Ectodermal cell (in vitro differentiated cells): Measurements from ENCODE around the gene AMPD1.

Experiments
- H3K27ac ChIP-seq: 2 replicates; pipeline ENCODE4 v1.7.0; 2013; ENCODE audit warnings: mild to moderate bottlenecking, low read depth, low read length; ENCODE audit not compliant: insufficient read depth, poor library complexity, severe bottlenecking
- H3K27me3 ChIP-seq: 2 replicates; pipeline ENCODE4 v1.7.0; 2013; ENCODE audit warnings: mild to moderate bottlenecking, low read length; ENCODE audit not compliant: insufficient read depth, control insufficient read depth, poor library complexity, severe bottlenecking
- H3K36me3 ChIP-seq: one replicate; pipeline ENCODE4 v1.7.0; 2013; ENCODE audit warnings: low read length; ENCODE audit not compliant: control insufficient read depth, insufficient read depth
- H3K4me1 ChIP-seq: one replicate; pipeline ENCODE4 v1.7.0; 2013; ENCODE audit warnings: low read length; ENCODE audit not compliant: control insufficient read depth, insufficient read depth
- H3K4me3 ChIP-seq: 2 replicates; pipeline ENCODE4 v1.7.0; 2013; ENCODE audit warnings: low read depth, low read length, control low read depth; ENCODE audit not compliant: insufficient read depth
- H3K9me3 ChIP-seq: 2 replicates; pipeline ENCODE4 v1.7.0; 2013; ENCODE audit warnings: mild to moderate bottlenecking, low read length, moderate library complexity; ENCODE audit not compliant: control insufficient read depth
- WGBS, 2 experiments: methylation state at CpG; one replicate each; pipeline ENCODE4 v1.1.7; 2013; ENCODE audit warnings: missing lambda C conversion rate in 2 of 2; 5-methylcytosine and 5-hydroxymethylcytosine counted together

The AMPD1 gene

DNA sequence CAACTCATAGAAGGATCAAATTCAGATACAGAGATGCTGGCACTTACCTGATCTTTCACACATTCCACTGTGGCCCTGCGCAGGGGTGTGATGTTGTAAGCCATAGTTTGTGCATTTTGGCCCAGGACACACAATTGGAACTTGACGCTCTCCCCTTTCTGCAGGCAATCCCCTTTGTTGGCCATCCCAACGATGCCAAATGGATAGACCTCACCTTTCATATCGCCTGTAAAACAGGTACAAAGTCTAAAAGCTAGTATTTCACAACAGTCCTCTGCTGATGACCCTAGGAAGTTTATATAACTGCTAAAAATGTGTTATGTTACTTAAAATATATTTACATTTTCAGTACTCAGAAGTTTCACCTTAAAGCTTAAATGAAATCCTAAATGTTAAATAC is 25.1 kb upstream of the AMPD1 start:
- H3K36me3 ChIP-seq: peaks cover 55% of the 10 kb centered on the region
- no peak overlapping the region for H3K27ac ChIP-seq
- H3K4me3 ChIP-seq: no peak overlapping the region
- WGBS, 2 experiments: 97% methylated on average over 4 of the region's 4 CpGs
- H3K9me3 ChIP-seq: no peaks in the 10 kb centered on the region
- peaks cover 7% of the 10 kb centered on the region for H3K4me1 ChIP-seq
- H3K27me3 ChIP-seq: no peaks in the 10 kb centered on the region

DNA sequence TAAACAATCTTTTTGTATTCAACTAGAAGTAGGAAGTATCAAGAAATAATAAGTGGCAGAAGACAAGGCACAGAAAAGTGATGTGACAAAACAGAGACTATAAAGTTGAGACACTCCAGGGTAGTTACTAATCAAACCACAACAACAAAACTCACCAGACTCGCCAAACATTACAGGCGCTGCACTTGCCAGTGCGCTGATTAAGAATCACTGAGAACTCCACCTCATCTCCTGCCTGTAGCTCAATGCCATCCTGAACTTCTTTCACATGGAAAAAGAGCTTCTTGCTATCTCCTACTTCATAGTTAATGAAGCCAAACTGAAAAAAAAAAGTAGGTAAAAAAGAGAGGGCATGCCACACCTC is 24.1 kb upstream of the AMPD1 start:
- Histone ChIP-seq H3K36me3 (peaks cover 44% of the 10 kb centered on the region), H3K27me3 (no peaks in the 10 kb centered on the region), H3K27ac (no peak overlapping the region), H3K4me3 (no peak overlapping the region), H3K9me3 (no peaks in the 10 kb centered on the region), H3K4me1 (peaks cover 7% of the 10 kb centered on the region)
- WGBS, 2 experiments: 92 to 95% methylated on average over 3 of the region's 3 CpGs

DNA sequence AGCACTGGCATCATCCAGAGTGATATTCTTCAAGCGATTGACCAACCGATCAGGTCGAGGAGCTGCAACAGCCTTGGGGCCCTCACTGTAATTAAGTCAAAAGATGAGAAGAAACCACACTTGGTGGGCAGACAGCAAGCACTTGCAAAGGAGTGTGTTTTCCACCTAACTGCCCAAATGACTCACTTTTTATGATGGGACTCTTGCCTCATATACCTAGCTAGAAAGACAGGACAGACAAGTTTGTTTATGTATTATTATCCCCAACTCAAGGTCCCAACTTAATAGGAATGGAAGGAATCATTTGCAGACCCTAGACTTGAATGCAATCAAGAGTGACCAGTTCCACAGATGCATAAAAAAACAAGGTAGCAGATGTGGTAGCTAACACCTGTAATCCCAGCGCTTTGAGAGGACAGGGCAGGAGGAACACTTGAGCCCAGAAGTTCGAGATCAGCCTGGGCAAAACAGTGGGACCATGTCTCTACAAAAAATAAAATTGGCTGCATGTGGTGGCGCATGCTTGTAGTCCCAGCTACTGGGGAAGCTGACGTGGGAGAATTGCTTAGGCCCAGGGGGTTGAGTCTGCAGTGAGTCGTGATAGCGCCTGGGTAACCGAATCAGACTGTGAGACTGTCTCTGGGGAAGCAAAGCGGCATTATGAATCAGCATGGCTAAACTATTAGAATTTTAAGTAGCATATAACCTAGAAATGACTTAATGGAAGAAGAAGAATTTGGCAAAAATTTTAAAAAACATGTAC is 23.5 kb upstream of the AMPD1 start:
- H3K27me3 ChIP-seq: no peaks in the 10 kb centered on the region
- peaks cover 7% of the 10 kb centered on the region for H3K4me1 ChIP-seq
- no peaks in the 10 kb centered on the region for H3K9me3 ChIP-seq
- peaks cover 44% of the 10 kb centered on the region for H3K36me3 ChIP-seq
- H3K27ac ChIP-seq: no peak overlapping the region
- H3K4me3 ChIP-seq: no peak overlapping the region
- WGBS, 2 experiments: 94 to 95% methylated on average over 11 of the region's 11 CpGs

DNA sequence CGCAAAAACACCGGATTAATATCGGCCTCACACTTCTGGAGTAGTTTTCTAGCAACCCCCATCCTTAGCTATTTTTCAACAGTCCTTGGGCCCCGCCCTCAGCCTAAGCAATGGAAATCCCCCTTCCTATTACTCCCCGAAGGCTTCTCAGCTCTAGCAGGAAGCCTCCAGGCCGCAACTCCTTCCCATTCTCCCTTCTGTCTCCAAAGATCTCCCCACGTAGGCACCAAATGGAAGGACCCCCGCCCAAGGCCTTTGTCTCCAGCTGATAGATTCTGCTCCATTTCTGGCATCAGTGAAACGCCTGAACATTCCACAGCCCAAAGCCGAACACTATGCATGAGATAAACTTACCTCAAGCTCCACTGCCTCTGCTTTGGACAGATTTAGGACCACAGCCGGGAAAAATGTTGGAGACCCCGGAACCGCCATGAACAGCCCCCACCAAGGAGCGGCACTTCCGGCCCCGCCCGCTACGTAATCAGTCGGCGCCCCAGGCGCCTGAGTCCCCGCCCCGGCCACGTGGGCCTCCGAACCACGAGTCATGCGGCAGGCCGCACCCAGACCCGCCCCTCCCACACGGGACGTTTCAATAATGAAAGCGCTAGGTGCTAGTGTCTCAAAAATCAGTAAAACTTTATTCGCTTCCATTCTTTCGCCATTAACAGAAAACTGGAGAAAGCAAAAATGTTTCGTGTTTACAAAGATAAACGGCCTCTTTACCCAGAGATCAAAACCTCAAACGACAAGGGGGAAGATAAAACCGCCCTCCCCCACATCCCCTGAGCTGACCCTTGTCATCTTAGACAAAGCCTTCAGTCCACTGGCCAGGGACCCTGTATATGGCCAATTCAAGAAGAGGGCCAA is 21.2 kb upstream of the AMPD1 start, which contains the start of gene NRAS:
TSS of gene NRAS (minus strand) at position 468 of the 867 bp plus-strand sequence. CDS start 611 bp downstream, outside the sequence.
- Histone ChIP-seq H3K36me3 (peaks cover 37% of the 10 kb centered on the region), H3K27me3 (no peaks in the 10 kb centered on the region), H3K27ac (peak within 1 kb of the TSS; percentile 84), H3K4me3 (peak within 1 kb of the TSS; percentile 95), H3K4me1 (peaks cover 7% of the 10 kb centered on the region), H3K9me3 (no peaks in the 10 kb centered on the region)
- WGBS, 2 experiments: 1% methylated on average over 38 of the region's 38 CpGs

DNA sequence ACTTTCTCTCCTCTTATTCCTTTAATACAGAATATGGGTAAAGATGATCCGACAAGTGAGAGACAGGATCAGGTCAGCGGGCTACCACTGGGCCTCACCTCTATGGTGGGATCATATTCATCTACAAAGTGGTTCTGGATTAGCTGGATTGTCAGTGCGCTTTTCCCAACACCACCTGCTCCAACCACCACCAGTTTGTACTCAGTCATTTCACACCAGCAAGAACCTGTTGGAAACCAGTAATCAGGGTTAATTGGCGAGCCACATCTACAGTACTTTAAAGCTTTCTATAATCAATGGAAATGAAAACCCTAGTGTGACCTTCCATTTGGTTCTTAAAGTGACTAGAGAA is 20.6 kb upstream of the AMPD1 start:
- Histone ChIP-seq H3K36me3 (peaks cover 36% of the 10 kb centered on the region), H3K4me3 (peak overlapping the region; percentile 95), H3K27ac (peak overlapping the region; percentile 78), H3K9me3 (no peaks in the 10 kb centered on the region), H3K4me1 (peaks cover 7% of the 10 kb centered on the region), H3K27me3 (no peaks in the 10 kb centered on the region)
- WGBS, 2 experiments: 50 to 53% methylated on average over 4 of the region's 4 CpGs

DNA sequence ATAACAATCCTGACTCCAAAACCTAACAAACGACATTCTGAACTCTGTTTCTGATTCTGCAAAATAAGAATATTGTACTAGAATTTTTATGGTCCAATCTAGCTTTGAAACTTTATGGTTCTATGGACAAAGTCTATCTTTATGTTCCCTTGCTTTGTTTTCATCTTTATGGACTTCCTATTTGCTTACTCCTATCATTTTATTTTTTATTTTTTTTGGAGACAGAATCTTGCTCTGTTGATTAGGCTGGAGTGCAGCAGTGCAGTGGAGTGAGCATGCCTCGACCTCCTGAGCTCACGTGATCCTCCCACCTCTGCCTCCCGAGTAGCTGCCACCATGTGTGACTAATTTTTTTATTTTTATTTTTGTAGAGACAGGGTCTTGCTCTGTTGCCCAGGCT is 17.6 kb upstream of the AMPD1 start:
- no peaks in the 10 kb centered on the region for H3K27me3 ChIP-seq
- 90 to 92% methylated on average over 3 of the region's 4 CpGs for WGBS, 2 experiments
- H3K4me1 ChIP-seq: peaks cover 7% of the 10 kb centered on the region
- peaks cover 38% of the 10 kb centered on the region for H3K36me3 ChIP-seq
- no peak overlapping the region for H3K4me3 ChIP-seq
- H3K27ac ChIP-seq: no peak overlapping the region
- H3K9me3 ChIP-seq: no peaks in the 10 kb centered on the region

DNA sequence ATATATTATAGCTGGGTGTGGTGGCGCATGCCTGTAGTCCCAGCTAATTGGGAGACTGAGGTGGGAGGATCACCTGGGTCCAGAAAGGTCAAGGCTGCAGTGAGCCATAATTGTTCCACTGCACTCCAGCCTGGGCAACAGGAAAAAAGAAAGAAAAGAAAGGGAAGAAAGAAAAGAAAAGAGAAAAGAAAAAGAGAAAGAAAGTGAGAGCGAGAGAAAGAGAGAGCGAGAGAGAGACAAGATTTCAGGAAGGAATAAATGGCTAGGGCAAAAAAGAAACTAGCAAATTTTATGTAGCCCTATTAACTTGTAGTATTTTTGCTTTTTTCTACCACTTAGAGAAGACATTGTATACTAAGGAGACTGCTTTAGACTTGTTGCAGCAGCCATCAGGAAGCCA is 15.0 kb upstream of the AMPD1 start:
- WGBS, 2 experiments: 94 to 96% methylated on average over 3 of the region's 3 CpGs
- Histone ChIP-seq H3K4me1 (no peaks in the 10 kb centered on the region), H3K9me3 (no peaks in the 10 kb centered on the region), H3K27me3 (no peaks in the 10 kb centered on the region), H3K27ac (no peak overlapping the region), H3K4me3 (no peak overlapping the region), H3K36me3 (peaks cover 52% of the 10 kb centered on the region)

DNA sequence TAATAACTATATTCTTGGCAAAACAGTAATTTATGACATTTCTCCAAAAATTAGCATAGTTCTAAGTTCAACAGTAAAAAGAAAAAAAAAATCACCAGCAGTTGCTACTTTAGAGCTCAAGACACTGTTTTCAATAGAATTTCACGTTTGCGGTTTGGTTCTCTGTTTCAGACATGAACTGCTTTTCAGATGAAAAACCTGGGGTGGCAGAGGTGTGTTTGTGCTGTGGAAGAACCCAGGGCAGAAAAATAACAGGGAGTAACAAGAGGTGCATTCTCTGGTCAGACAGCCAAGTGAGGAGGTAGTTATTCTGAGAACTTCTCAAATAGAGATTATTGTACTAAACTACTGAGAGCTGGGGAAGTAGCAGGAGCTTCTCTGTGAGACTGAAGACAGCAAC is 12.3 kb upstream of the AMPD1 start:
- whole genome bisulfite sequencing, 2 experiments: 97 to 98% methylated on average over 2 of the region's 2 CpGs

DNA sequence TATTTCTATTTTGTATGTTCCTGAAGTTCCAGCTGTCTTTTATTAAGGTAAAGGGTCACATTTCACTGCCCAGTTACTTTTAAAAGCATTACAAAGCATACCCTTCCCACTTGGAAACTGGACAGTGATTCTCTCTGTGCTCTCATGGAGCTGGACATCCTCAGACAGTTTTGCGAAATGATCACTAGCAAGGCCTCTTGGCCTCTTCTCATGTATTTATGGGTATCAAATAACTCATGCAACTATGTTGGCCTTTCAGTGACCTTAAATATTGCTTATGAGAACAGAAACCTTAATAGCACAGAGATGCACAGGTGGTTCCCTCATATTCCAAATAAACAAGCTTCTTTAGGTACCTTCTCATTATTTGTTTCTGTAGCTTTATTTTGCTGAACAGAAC is 7.9 kb upstream of the AMPD1 start:
- Histone ChIP-seq H3K4me1 (no peaks in the 10 kb centered on the region), H3K9me3 (no peaks in the 10 kb centered on the region), H3K27ac (no peak overlapping the region), H3K36me3 (peaks cover 18% of the 10 kb centered on the region), H3K4me3 (no peak overlapping the region), H3K27me3 (peaks cover 8% of the 10 kb centered on the region)
- 100% methylated on average over 1 of the region's 1 CpG for WGBS, 2 experiments

More for the DNA sequence above, 12.3 kb upstream of the AMPD1 start:
- no peaks in the 10 kb centered on the region for H3K4me1 ChIP-seq
- H3K27ac ChIP-seq: no peak overlapping the region
- no peaks in the 10 kb centered on the region for H3K27me3 ChIP-seq
- no peak overlapping the region for H3K4me3 ChIP-seq
- H3K9me3 ChIP-seq: no peaks in the 10 kb centered on the region
- peaks cover 45% of the 10 kb centered on the region for H3K36me3 ChIP-seq

DNA sequence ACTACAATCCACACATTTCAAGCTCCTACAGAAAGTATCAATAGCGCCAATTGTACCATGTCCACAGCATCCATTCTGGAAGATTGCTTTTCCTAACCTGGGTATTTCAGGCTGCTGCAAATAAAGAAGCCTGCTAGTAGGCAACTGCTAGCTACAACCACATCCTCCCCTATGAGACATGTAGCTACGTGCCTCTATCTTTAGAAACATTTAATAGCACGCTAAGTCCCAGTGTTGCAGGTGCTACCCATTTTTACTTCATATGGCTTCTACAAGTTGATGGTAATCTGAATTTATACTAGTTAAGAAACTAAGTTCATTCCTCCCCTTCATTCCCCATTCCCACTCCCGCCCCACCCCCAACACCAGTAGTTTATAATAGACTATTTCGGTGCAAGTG is 7.4 kb upstream of the AMPD1 start:
- Histone ChIP-seq H3K27ac (no peak overlapping the region), H3K36me3 (peaks cover 13% of the 10 kb centered on the region), H3K27me3 (peaks cover 8% of the 10 kb centered on the region), H3K4me1 (no peaks in the 10 kb centered on the region), H3K4me3 (no peak overlapping the region), H3K9me3 (no peaks in the 10 kb centered on the region)
- 93% methylated on average over 3 to 4 of the region's 5 CpGs for WGBS, 2 experiments
